ENCODE measurements around the gene CEBPZOS. TPM values are rescaled to one million over a fixed set of nuclear protein-coding genes. Genes with fewer than 3 reads are reported as not detected.

CEBPZOS gene
- total and polyA plus RNA-seq, 9 of the 15 experiments (the other 6 are each of a cell fraction or from before 2014, with no cell fraction given), result 21.7 to 64.8 (median 46.7) TPM

DNA sequence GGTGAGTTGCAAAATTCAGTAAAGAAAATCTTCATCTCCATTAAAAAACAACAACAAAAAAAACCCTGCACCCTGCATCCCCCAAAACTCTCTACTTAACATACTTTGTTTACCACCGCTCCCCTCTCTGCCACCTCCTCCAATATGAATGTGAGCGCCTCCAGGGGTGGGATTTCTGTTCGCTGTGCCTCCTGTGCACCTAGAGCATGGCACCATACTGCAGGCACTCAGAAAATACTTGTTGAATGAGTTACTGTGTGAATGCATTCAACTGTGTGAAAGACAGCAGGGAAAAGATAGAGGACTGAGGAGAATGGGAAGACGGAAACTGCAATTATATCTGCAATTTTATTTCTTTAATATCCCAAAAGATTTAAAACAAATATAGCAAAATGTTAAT is 30.6 kb downstream of the CEBPZOS start:
- CTCF ChIA-PET (ENCODE audit: low intra/inter-chr PET ratio), result no interaction called here
- in situ Hi-C loops (cut with MboI), result no loop called here
- POLR2A ChIA-PET, result no interaction called here
- H4K20me1 ChIP-seq (replicated peaks; ENCODE audit: control insufficient read depth, insufficient read depth, low read length), result peaks cover 12% of the 10 kb centered on the region; the same call in 1 of the 2 replicates
- peaks cover 2% of the 10 kb centered on the region for H3K9me1 ChIP-seq (ENCODE audit: control insufficient read depth, insufficient read depth, low read length)
- H3K27ac ChIP-seq (ENCODE audit: extremely low read depth, low read depth, low read length), result no peak overlapping the region
- no peak overlapping the region for H3K9ac ChIP-seq (ENCODE audit: insufficient read depth in 1 of 2, low read depth in 2 of 2, low read length in 2 of 2)
- peaks cover 3 to 10% of the 10 kb centered on the region in 2 experiments; a peak in 3 of 5 replicates for H3K4me1 ChIP-seq (replicated peaks in 1 of 2; ENCODE audit: control insufficient read depth in 2 of 2, insufficient read depth in 2 of 2, low read length in 2 of 2)
- no TSS peak for BruUV-seq (replicated peaks)
- no peak overlapping the region for H3K4me2 ChIP-seq (ENCODE audit: insufficient read depth, low read length)
- TF ChIP-seq NR4A1 (CRISPR knock-in tag; IDR thresholded peaks at IDR 0.05), result no peak
- no peak for TF ChIP-seq NR4A1 (tag; IDR thresholded peaks at IDR 0.05)
- no peak for TF ChIP-seq L3MBTL2 (IDR thresholded peaks at IDR 0.05)
- no peak for TF ChIP-seq USF1 (CRISPR knock-in tag; IDR thresholded peaks at IDR 0.05)
- no peak for TF ChIP-seq ZNF318 (IDR thresholded peaks at IDR 0.05; ENCODE audit: borderline replicate concordance in 1 of 2, low read depth in 1 of 2)
- no peak for TF ChIP-seq KLF16 (IDR thresholded peaks at IDR 0.05)
- no peak for TF ChIP-seq SMARCE1 (IDR thresholded peaks at IDR 0.05)
- TF ChIP-seq KLF10 (CRISPR knock-in tag; IDR thresholded peaks at IDR 0.05), result no peak
- no peak for TF ChIP-seq HNRNPH1 (optimal IDR thresholded peaks at IDR 0.05; ENCODE audit: low read depth, low read length)
- TF ChIP-seq TAF9B (IDR thresholded peaks at IDR 0.05; ENCODE audit: partially characterized antibody), result no peak
- TF ChIP-seq ZNF445 (CRISPR knock-in tag; IDR thresholded peaks at IDR 0.05; ENCODE audit: low read depth), result no peak
- FAIRE-seq (no peak), DNase-seq (ENCODE audit: extremely low read depth in 1 of 4, low spot score in 3 of 4) (no peak), ATAC-seq (no peak)
- WGBS (ENCODE audit: insufficient coverage, low coverage, missing lambda C conversion rate), result 88% methylated on average over 4 of the region's 4 CpGs
- intact Hi-C loops (cut with micrococcal nuclease), result no loop called here
- H3K36me3 ChIP-seq (ENCODE audit: control insufficient read depth, insufficient read depth, low read length), result peaks cover 68% of the 10 kb centered on the region
- no peaks in the 10 kb centered on the region for H3K9me3 ChIP-seq (replicated peaks; ENCODE audit: control insufficient read depth, insufficient read depth, low read depth, low read length)
- no peak overlapping the region for H2AFZ ChIP-seq (ENCODE audit: low read depth, low read length)
- H3K79me2 ChIP-seq (ENCODE audit: control insufficient read depth, insufficient read depth, low read length), result peaks cover 90% of the 10 kb centered on the region
- H3K27me3 ChIP-seq (ENCODE audit: control insufficient read depth in 2 of 2, insufficient read depth in 2 of 2, low read length in 2 of 2), result no peaks in the 10 kb centered on the region
- no peak overlapping the region for H3K4me3 ChIP-seq
